HEK293 (cell line): ENCODE data around the gene HIPK2.

ENCODE experiments used
- CTCF ChIA-PET: fragments of 350-600 bp; formaldehyde crosslinking; extraction: SDS; loops from one replicate; lab custom pipeline; 2021; ENCODE audit warnings: antibody characterized with exemption; lab: Yijun Ruan, JAX
- POLR2A ChIA-PET: fragments of 300-600 bp; formaldehyde crosslinking; extraction: SDS; loops from one replicate; lab custom pipeline; 2020; ENCODE audit warnings: antibody characterized with exemption, inconsistent platforms; lab: Yijun Ruan, JAX
- H3K27ac ChIP-seq: fragments of 200-500 bp; sonication (Bioruptor generic); 2 replicates; pipeline ENCODE4 v1.5.1; 2014; ENCODE audit warnings: low read depth, low read length, control low read depth, inconsistent platforms; ENCODE audit errors: extremely low read depth
- H3K36me3 ChIP-seq, 2 experiments: fragments of 200-500 bp in 1 of 2; sonication (Bioruptor generic) in 1 of 2; 1 replicate in 1 of 2; 2 replicates in 1 of 2; pipeline ENCODE4 v1.5.1; 2014 to 2017; ENCODE audit warnings: inconsistent platforms in 2 of 2, low read length in 2 of 2; ENCODE audit not compliant: control insufficient read depth in 2 of 2, insufficient read depth in 1 of 2
- H3K4me1 ChIP-seq: fragments of 200-500 bp; sonication (Bioruptor generic); 2 replicates; pipeline ENCODE4 v1.5.1; 2014; ENCODE audit warnings: mild to moderate bottlenecking, low read length, inconsistent platforms; ENCODE audit not compliant: control insufficient read depth, insufficient read depth
- H3K4me3 ChIP-seq: 2 replicates; pipeline ENCODE4 v1.5.1; 2011; ENCODE audit warnings: low read depth, mild to moderate bottlenecking, control low read depth, low read length, moderate library complexity
- H3K9me3 ChIP-seq: fragments of 200-500 bp; sonication (Bioruptor generic); 2 replicates; pipeline ENCODE4 v1.5.1; 2014; ENCODE audit warnings: low read depth, low read length, inconsistent platforms; ENCODE audit not compliant: control insufficient read depth, insufficient read depth
- BCL11B ChIP-seq: fragments of 450-650 bp; formaldehyde crosslinking; IDR thresholded peaks from 2 replicates; pipeline ENCODE4 v1.5.1; 2016; ENCODE audit warnings: low read depth, missing biosample characterization, missing genetic modification characterization
- EGR2 ChIP-seq: fragments of 450-650 bp; formaldehyde crosslinking; IDR thresholded peaks from 2 replicates; pipeline ENCODE4 v1.5.1; 2016; ENCODE audit warnings: low read depth, missing biosample characterization, missing genetic modification characterization
- FEZF1 ChIP-seq: fragments of 450-650 bp; formaldehyde crosslinking; IDR thresholded peaks from 2 replicates; pipeline ENCODE4 v1.5.1; 2016; ENCODE audit warnings: missing biosample characterization, missing genetic modification characterization
- GLIS1 ChIP-seq: fragments of 450-650 bp; formaldehyde crosslinking; IDR thresholded peaks from 2 replicates; pipeline ENCODE4 v1.5.1; 2016; ENCODE audit warnings: missing biosample characterization, missing genetic modification characterization
- HOXD13 ChIP-seq: sonication (generic); formaldehyde crosslinking; IDR thresholded peaks from 2 replicates; pipeline ENCODE4 v1.8.0; 2022; ENCODE audit warnings: missing genetic modification reagents, borderline replicate concordance
- KLF16 ChIP-seq: fragments of 450-650 bp; formaldehyde crosslinking; IDR thresholded peaks from 2 replicates; pipeline ENCODE4 v1.5.1; 2017; ENCODE audit warnings: missing biosample characterization, missing genetic modification characterization
- MZF1 ChIP-seq: fragments of 450-650 bp; formaldehyde crosslinking; IDR thresholded peaks from 2 replicates; pipeline ENCODE4 v1.5.1; 2017; ENCODE audit warnings: missing biosample characterization, missing genetic modification characterization, borderline replicate concordance
- OSR2 ChIP-seq: fragments of 450-650 bp; formaldehyde crosslinking; IDR thresholded peaks from 2 replicates; pipeline ENCODE4 v1.5.1; 2016; ENCODE audit warnings: missing biosample characterization, missing genetic modification characterization
- PRDM10 ChIP-seq: fragments of 450-650 bp; formaldehyde crosslinking; IDR thresholded peaks from 2 replicates; pipeline ENCODE4 v1.5.1; 2016; ENCODE audit warnings: missing biosample characterization, missing genetic modification characterization
- RBAK ChIP-seq: fragments of 450-650 bp; formaldehyde crosslinking; IDR thresholded peaks from 2 replicates; pipeline ENCODE4 v1.5.1; 2016; ENCODE audit warnings: missing biosample characterization, missing genetic modification characterization
- WT1 ChIP-seq: fragments of 450-650 bp; formaldehyde crosslinking; IDR thresholded peaks from 2 replicates; pipeline ENCODE4 v1.5.1; 2016; ENCODE audit warnings: missing biosample characterization, missing genetic modification characterization
- ZBTB44 ChIP-seq: fragments of 450-650 bp; IDR thresholded peaks from 2 replicates; pipeline ENCODE4 v1.5.1; 2018; ENCODE audit warnings: missing biosample characterization, mild to moderate bottlenecking, missing genetic modification characterization
- ZFP3 ChIP-seq: fragments of 450-650 bp; formaldehyde crosslinking; IDR thresholded peaks from 2 replicates; pipeline ENCODE4 v1.5.1; 2016; ENCODE audit warnings: low read depth, missing biosample characterization, missing genetic modification characterization
- ZIC2 ChIP-seq: fragments of 450-650 bp; formaldehyde crosslinking; IDR thresholded peaks from 2 replicates; pipeline ENCODE4 v1.5.1; 2016; ENCODE audit warnings: missing biosample characterization, missing genetic modification characterization
- ZNF112 ChIP-seq: fragments of 450-650 bp; formaldehyde crosslinking; IDR thresholded peaks from 2 replicates; pipeline ENCODE4 v1.5.0; 2017; ENCODE audit warnings: missing biosample characterization, missing genetic modification characterization
- ZNF121 ChIP-seq: fragments of 450-650 bp; formaldehyde crosslinking; IDR thresholded peaks from 2 replicates; pipeline ENCODE4 v1.5.1; 2016; ENCODE audit warnings: missing biosample characterization, missing genetic modification characterization
- ZNF302 ChIP-seq: fragments of 450-650 bp; formaldehyde crosslinking; IDR thresholded peaks from 2 replicates; pipeline ENCODE4 v1.5.1; 2016; ENCODE audit warnings: missing biosample characterization, missing genetic modification characterization, low read depth
- ZNF48 ChIP-seq: fragments of 450-650 bp; formaldehyde crosslinking; IDR thresholded peaks from 2 replicates; pipeline ENCODE4 v1.5.1; 2016; ENCODE audit warnings: missing biosample characterization, missing genetic modification characterization
- ZNF521 ChIP-seq: fragments of 450-650 bp; formaldehyde crosslinking; IDR thresholded peaks from 2 replicates; pipeline ENCODE4 v1.5.1; 2017; ENCODE audit warnings: missing biosample characterization, mild to moderate bottlenecking, missing genetic modification characterization
- ZNF549 ChIP-seq: fragments of 450-650 bp; IDR thresholded peaks from 2 replicates; pipeline ENCODE4 v1.5.1; 2018; ENCODE audit warnings: missing biosample characterization, missing genetic modification characterization, mild to moderate bottlenecking, inconsistent platforms, moderate library complexity
- ZNF621 ChIP-seq: fragments of 450-650 bp; formaldehyde crosslinking; IDR thresholded peaks from 2 replicates; pipeline ENCODE4 v1.5.1; 2017; ENCODE audit warnings: missing biosample characterization, missing genetic modification characterization
- ZNF677 ChIP-seq: fragments of 450-650 bp; IDR thresholded peaks from 2 replicates; pipeline ENCODE4 v1.5.0; 2018; ENCODE audit warnings: missing biosample characterization, mild to moderate bottlenecking, missing genetic modification characterization, moderate library complexity
- ZNF707 ChIP-seq: fragments of 450-650 bp; formaldehyde crosslinking; IDR thresholded peaks from 2 replicates; pipeline ENCODE4 v1.5.1; 2016; ENCODE audit warnings: missing biosample characterization, missing genetic modification characterization
- ZNF843 ChIP-seq: fragments of 450-650 bp; formaldehyde crosslinking; IDR thresholded peaks from 2 replicates; pipeline ENCODE4 v1.5.1; 2016; ENCODE audit warnings: missing biosample characterization, missing genetic modification characterization
- ZSCAN30 ChIP-seq: fragments of 450-650 bp; IDR thresholded peaks from 2 replicates; pipeline ENCODE4 v1.5.1; 2018; ENCODE audit warnings: missing biosample characterization, mild to moderate bottlenecking, missing genetic modification characterization, moderate library complexity
- TF ChIP-seq, protein P1 (sequence below): fragments of 450-650 bp; formaldehyde crosslinking; IDR thresholded peaks from 2 replicates; pipeline ENCODE4 v1.5.1; 2017; ENCODE audit warnings: missing biosample characterization, missing genetic modification characterization
- TF ChIP-seq, protein P2 (sequence below): sonication (generic); formaldehyde crosslinking; IDR thresholded peaks from 2 replicates; pipeline ENCODE4 v1.8.1; 2022; ENCODE audit warnings: mild to moderate bottlenecking, moderate library complexity, missing genetic modification reagents

Gene HIPK2

DNA sequence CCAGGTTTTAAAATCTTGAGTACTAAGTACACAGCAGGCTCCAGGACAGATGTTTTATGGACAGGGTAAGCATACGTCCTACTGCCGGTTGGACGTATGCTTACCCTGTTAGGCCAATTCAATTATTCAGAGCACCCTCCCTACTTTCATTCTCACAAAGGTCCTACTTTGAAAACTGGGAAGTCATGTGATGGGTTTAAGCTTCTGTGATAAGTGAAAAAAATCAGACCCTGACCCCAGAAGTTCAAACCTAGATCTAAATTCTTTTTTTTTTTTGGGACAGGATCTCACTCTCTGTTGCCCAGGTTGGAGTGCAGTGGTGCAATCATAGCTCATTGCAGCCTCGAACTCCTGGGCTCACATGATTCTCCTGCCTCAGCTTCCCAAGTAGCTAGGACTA is 55.2 kb downstream of the HIPK2 start:
- ChIA-PET POLR2A (no interaction called here), CTCF (interaction anchor here (0.6 kb wide), 1 partner anchor 9 kb away, joined by 3 read pairs; no protein-coding TSS in a partner anchor)
- no peak overlapping the region for H3K4me3 ChIP-seq
- no peaks in the 10 kb centered on the region for H3K36me3 ChIP-seq
- H3K4me1 ChIP-seq: peaks cover 12% of the 10 kb centered on the region
- no peaks in the 10 kb centered on the region for H3K9me3 ChIP-seq
- H3K27ac ChIP-seq: no peak overlapping the region
- TF ChIP-seq GLIS1 (tag by site-specific recombination) (no peak), RBAK (no peak), BCL11B (no peak), ZNF843 (tag by site-specific recombination) (no peak), ZIC2 (no peak), ZNF677 (no peak), ZNF549 (tag by site-specific recombination) (no peak), ZFP3 (tag by site-specific recombination) (no peak), KLF16 (tag by site-specific recombination) (no peak), ZNF621 (no peak), PRDM10 (tag by site-specific recombination) (no peak), ZNF707 (tag by site-specific recombination) (no peak), EGR2 (tag by site-specific recombination) (no peak), ZSCAN30 (tag by site-specific recombination) (no peak), HOXD13 (CRISPR knock-in tag) (no peak), ZNF121 (tag by site-specific recombination) (no peak), ZNF48 (no peak)
- TF ChIP-seq, protein P1, sequence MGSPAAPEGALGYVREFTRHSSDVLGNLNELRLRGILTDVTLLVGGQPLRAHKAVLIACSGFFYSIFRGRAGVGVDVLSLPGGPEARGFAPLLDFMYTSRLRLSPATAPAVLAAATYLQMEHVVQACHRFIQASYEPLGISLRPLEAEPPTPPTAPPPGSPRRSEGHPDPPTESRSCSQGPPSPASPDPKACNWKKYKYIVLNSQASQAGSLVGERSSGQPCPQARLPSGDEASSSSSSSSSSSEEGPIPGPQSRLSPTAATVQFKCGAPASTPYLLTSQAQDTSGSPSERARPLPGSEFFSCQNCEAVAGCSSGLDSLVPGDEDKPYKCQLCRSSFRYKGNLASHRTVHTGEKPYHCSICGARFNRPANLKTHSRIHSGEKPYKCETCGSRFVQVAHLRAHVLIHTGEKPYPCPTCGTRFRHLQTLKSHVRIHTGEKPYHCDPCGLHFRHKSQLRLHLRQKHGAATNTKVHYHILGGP: no peak
- TF ChIP-seq, protein P2, sequence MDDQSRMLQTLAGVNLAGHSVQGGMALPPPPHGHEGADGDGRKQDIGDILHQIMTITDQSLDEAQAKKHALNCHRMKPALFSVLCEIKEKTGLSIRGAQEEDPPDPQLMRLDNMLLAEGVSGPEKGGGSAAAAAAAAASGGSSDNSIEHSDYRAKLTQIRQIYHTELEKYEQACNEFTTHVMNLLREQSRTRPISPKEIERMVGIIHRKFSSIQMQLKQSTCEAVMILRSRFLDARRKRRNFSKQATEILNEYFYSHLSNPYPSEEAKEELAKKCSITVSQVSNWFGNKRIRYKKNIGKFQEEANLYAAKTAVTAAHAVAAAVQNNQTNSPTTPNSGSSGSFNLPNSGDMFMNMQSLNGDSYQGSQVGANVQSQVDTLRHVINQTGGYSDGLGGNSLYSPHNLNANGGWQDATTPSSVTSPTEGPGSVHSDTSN (CRISPR knock-in tag): no peak

GRCh38 chr7:139721821-139722220 is 56.0 kb downstream of the HIPK2 start:
- Histone ChIP-seq H3K9me3 (no peaks in the 10 kb centered on the region), H3K4me3 (no peak overlapping the region), H3K4me1 (peaks cover 12% of the 10 kb centered on the region), H3K36me3 (peaks cover 0 to under 1% of the 10 kb centered on the region in 2 experiments; a peak in 1 of 3 replicates), H3K27ac (no peak overlapping the region)
- CTCF ChIA-PET: no interaction called here
- TF ChIP-seq ZNF302 (tag by site-specific recombination) (no peak), ZBTB44 (tag by site-specific recombination) (0 out of 2 replicates have a peak, but pooled peaks have one; percentile 53), OSR2 (tag by site-specific recombination) (peak; percentile 87), FEZF1 (tag by site-specific recombination) (peak; percentile 30; the same call in 1 of the 2 replicates), WT1 (tag by site-specific recombination) (0 out of 2 replicates have a peak, but pooled peaks have one; percentile 31), ZNF112 (tag by site-specific recombination) (no peak), ZNF521 (tag by site-specific recombination) (no peak), MZF1 (tag by site-specific recombination) (0 out of 2 replicates have a peak, but pooled peaks have one; percentile 6)
- POLR2A ChIA-PET: no interaction called here
